GM12878 (cell line): Measurements from ENCODE around the gene PBLD.

Source experiments
- CTCF ChIP-seq, 3 experiments: IDR thresholded peaks in 2 of 3; conservative IDR thresholded peaks in 1 of 3; 2 replicates each; pipeline ENCODE4 v1.5.1; 2011; ENCODE audit warnings: low read depth in 3 of 3, low read length in 3 of 3, mild to moderate bottlenecking in 3 of 3, control low read depth in 2 of 3, moderate library complexity in 2 of 3, inconsistent platforms in 1 of 3, mixed read lengths in 1 of 3; ENCODE audit not compliant: control insufficient read depth in 2 of 3, insufficient read depth in 1 of 3; ENCODE audit errors: extremely low read depth in 1 of 3
- E2F4 ChIP-seq: IDR thresholded peaks from 2 replicates; pipeline ENCODE4 v1.6.1; 2012; ENCODE audit warnings: low read depth, low read length, improper control_type of control experiment
- MXI1 ChIP-seq: fragments of 150-350 bp; IDR thresholded peaks from 2 replicates; pipeline ENCODE4 v1.6.1; 2011; ENCODE audit warnings: low read depth, mild to moderate bottlenecking, inconsistent platforms, low read length, improper control_type of control experiment
- ZNF217 ChIP-seq: fragments of 450-650 bp; IDR thresholded peaks from 2 replicates; pipeline ENCODE4 v1.6.1; 2017; ENCODE audit warnings: antibody characterized with exemption, mild to moderate bottlenecking
- ZNF24 ChIP-seq: fragments of 450-650 bp; IDR thresholded peaks from 2 replicates; pipeline ENCODE4 v1.6.1; 2017; ENCODE audit warnings: antibody characterized with exemption, mild to moderate bottlenecking

DNA sequence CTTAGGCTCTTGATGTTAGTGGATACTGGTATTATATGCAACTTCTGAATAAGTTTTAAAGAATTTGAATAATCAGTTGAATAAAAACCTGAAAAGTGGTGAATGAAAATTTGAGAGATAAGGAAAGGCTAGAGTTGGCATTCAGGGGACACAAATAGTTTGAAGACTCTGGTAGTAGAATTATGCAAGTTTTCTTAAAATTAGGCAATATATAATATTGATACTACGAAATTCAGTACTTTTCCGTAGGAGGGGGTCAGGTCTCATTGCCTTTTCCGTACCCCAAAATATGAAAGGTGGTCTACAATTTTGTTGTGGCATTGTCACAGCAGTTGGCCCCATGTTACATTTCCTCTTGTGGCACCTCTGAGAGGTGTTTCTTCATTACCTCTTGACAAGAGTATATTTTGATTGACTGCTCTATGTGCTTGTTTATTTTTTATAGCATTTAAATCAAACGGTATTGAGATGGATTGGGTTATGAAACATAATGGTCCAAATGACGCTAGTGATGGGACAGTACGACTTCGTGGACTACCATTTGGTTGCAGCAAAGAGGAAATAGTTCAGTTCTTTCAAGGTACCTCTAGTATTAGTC lies 4.1 kb upstream of the PBLD start:
- no peak for TF ChIP-seq ZNF24
- TF ChIP-seq CTCF (IDR thresholded peaks at IDR 0.05 in 2 of 3, conservative IDR thresholded peaks at IDR 0.05 in 1 of 3; ENCODE audit: control insufficient read depth in 2 of 3, extremely low read depth in 1 of 3, insufficient read depth in 1 of 3, low read depth in 3 of 3, low read length in 3 of 3): no peak
- TF ChIP-seq ZNF217: no peak
- no peak for TF ChIP-seq E2F4
- no peak for TF ChIP-seq MXI1
